Measurements from ENCODE around the gene MAP1LC3B.

MAP1LC3B gene

DNA sequence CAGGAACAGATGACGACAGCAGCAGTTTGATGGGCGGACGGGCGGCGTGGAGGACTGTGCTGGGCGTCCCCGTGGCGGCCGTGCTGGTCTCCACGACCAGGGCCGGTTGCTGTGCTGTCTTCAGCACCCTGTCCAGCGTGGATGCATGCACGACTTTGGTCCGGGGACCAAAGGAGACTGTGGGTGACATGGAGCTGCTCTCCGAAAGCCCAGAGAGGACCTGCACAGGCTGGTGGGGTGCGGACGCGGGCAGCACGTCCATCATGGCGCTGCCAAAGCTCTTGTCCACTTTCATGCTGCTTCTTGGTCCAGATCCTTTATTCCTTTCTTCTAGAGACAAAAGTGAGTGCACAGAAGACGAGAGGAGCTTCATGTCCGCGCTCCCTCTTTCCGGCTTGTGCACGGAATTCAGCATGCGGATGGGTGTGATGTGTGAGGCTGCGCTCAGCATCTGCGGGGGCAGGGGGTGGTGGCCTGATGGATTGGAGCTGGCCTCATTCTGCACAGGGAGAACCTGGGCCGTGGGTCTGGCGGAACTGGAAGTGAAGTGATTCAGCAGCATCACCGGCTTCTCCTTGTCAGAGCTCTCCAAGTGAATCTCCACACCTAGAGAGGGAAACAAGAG is 20.3 kb downstream of the MAP1LC3B start:
- peak overlapping the region in 1 of 3 experiments; percentile 59 for H3K27ac Mint-ChIP-seq
- peaks cover 53% of the 10 kb centered on the region for H3K36me3 Mint-ChIP-seq (ENCODE audit: low read depth)
- no peaks in the 10 kb centered on the region for H3K4me1 Mint-ChIP-seq
- no peaks in the 10 kb centered on the region for H3K9me3 Mint-ChIP-seq
- no peak overlapping the region for H3K4me3 Mint-ChIP-seq
- TF ChIP-seq, protein P1, sequence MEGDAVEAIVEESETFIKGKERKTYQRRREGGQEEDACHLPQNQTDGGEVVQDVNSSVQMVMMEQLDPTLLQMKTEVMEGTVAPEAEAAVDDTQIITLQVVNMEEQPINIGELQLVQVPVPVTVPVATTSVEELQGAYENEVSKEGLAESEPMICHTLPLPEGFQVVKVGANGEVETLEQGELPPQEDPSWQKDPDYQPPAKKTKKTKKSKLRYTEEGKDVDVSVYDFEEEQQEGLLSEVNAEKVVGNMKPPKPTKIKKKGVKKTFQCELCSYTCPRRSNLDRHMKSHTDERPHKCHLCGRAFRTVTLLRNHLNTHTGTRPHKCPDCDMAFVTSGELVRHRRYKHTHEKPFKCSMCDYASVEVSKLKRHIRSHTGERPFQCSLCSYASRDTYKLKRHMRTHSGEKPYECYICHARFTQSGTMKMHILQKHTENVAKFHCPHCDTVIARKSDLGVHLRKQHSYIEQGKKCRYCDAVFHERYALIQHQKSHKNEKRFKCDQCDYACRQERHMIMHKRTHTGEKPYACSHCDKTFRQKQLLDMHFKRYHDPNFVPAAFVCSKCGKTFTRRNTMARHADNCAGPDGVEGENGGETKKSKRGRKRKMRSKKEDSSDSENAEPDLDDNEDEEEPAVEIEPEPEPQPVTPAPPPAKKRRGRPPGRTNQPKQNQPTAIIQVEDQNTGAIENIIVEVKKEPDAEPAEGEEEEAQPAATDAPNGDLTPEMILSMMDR (IDR thresholded peaks at IDR 0.05; ENCODE audit: unreplicated experiment in 3 of 3) = no peak
- no peaks in the 10 kb centered on the region for H3K27me3 Mint-ChIP-seq (ENCODE audit: low read depth)

DNA sequence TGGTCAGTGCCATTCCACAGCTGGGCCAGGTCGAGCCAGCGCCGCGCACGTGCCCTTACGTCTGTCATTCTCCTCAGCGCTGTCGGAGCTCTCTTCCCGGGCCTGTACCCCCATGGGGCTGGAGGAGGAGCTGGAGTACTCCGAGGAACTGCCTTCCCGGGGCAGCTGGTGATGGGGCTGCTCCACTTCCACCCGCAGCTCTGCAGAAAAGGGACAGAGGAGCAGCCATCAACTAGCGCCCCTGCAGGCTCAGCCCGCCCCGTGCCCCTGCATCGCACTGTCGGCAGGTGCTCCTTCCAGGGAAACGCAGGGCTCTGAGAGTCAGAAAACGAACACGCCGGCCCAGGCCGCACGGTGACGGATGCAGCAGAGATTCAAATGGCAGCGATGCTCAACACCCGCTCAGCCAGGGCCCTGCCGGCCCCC is 20.9 kb downstream of the MAP1LC3B start:
- no peaks in the 10 kb centered on the region for H3K4me1 Mint-ChIP-seq
- H3K27ac Mint-ChIP-seq = no peak overlapping the region

DNA sequence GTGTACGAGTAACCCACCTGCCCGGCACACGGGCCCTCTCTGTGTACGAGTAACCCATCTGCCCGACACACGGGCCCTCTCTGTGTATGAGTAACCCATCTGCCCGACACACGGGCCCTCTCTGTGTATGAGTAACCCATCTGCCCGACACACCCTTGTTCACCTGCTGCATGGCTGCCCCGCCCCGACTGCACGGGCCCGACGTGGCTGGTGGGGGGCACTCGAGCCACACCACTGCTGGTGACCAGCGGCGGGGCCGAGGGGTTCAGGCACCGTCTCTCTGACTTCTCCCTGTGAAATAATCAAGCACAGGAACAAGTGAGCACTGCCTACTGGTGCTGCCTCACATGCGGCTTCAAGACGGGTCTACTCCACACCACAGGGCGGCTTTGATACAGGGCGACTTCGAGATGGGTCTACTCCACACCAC is 22.1 kb downstream of the MAP1LC3B start:
- Mint-ChIP-seq H3K27me3 (ENCODE audit: low read depth) (no peaks in the 10 kb centered on the region), H3K4me1 (no peaks in the 10 kb centered on the region), H3K4me3 (no peak overlapping the region), H3K9me3 (no peaks in the 10 kb centered on the region), H3K27ac (peak overlapping the region in 2 of 3 experiments; percentile 71 to 77), H3K36me3 (ENCODE audit: low read depth) (peaks cover 49% of the 10 kb centered on the region)
- TF ChIP-seq, protein P1 (IDR thresholded peaks at IDR 0.05; ENCODE audit: unreplicated experiment in 3 of 3) = no peak

More for the DNA sequence above, 20.9 kb downstream of the MAP1LC3B start:
- Mint-ChIP-seq H3K4me3 (no peak overlapping the region), H3K27me3 (ENCODE audit: low read depth) (no peaks in the 10 kb centered on the region), H3K36me3 (ENCODE audit: low read depth) (peaks cover 54% of the 10 kb centered on the region), H3K9me3 (no peaks in the 10 kb centered on the region)
- TF ChIP-seq, protein P1 (IDR thresholded peaks at IDR 0.05; ENCODE audit: unreplicated experiment in 3 of 3) = no peak

DNA sequence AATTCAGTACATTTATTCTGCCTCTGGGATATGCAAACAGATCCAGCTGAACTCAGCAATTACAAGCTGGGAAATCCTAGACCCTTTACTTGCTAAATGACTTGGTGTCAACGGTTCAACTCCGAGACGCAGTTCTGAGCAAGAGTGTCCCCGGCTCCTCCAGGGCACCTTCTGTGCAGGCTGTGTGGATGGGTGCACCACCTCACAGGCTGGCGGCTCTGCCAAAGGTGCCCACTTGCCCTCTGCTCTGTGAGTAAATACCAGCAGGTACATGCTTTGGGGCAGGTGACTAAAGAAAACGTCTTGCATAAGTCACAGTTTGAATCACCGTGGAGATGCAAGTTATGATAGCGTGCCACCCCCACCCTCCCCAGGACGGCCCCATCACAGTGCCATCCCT is 23.3 kb downstream of the MAP1LC3B start:
- peaks cover 53% of the 10 kb centered on the region for H3K36me3 Mint-ChIP-seq (ENCODE audit: low read depth)
- H3K27ac Mint-ChIP-seq = peak overlapping the region; percentile 49 to 80 (median 50)
- no peaks in the 10 kb centered on the region for H3K27me3 Mint-ChIP-seq (ENCODE audit: low read depth)
- no peak overlapping the region for H3K4me3 Mint-ChIP-seq
- no peaks in the 10 kb centered on the region for H3K4me1 Mint-ChIP-seq
- TF ChIP-seq, protein P1 (IDR thresholded peaks at IDR 0.05; ENCODE audit: unreplicated experiment in 3 of 3) = no peak
- no peaks in the 10 kb centered on the region for H3K9me3 Mint-ChIP-seq

DNA sequence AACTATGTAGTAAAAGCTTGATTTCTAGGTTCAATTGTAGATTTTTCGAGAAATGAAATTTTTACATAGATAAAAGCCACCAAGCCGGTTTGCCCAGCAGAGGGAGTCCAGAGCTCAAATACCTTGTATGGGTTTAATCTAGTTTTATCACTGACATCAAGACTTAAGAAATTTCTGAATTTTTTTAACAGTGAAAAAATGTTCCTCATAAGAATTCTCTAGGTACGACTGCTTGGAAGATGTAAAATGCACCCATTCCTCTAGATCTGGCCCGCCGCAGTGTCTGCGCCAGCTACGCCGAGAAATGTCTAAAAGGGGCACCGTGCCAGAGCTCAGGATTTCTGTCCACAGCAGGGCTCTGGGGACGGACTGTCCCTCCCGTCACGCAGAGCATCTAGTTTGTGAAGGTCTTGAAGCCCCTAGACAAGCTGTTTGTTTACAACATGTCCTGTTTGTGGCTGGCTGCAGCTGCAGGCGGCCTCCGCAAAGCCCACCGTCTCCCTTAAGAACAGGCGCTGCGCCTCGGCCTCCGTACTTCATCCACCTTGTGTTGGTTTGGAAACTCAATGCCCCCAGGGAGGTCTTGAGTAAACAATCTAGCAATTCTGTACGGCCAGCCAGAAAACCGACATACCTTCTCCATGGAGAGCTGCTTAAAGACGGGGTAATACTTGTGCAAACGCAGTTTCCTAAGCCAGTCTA is 24.8 kb downstream of the MAP1LC3B start:
- Mint-ChIP-seq H3K9me3 (peaks cover 2% of the 10 kb centered on the region), H3K4me1 (no peaks in the 10 kb centered on the region), H3K27ac (peak overlapping the region in 1 of 3 experiments; percentile 52), H3K27me3 (ENCODE audit: low read depth) (no peaks in the 10 kb centered on the region), H3K36me3 (ENCODE audit: low read depth) (peaks cover 54% of the 10 kb centered on the region), H3K4me3 (no peak overlapping the region)
- TF ChIP-seq, protein P1 (IDR thresholded peaks at IDR 0.05; ENCODE audit: unreplicated experiment in 3 of 3) = peak; percentile 62 to 72 (median 62)

Data from nephron (organoid).